Measurements from ENCODE around the gene SCAMP3.

DNA sequence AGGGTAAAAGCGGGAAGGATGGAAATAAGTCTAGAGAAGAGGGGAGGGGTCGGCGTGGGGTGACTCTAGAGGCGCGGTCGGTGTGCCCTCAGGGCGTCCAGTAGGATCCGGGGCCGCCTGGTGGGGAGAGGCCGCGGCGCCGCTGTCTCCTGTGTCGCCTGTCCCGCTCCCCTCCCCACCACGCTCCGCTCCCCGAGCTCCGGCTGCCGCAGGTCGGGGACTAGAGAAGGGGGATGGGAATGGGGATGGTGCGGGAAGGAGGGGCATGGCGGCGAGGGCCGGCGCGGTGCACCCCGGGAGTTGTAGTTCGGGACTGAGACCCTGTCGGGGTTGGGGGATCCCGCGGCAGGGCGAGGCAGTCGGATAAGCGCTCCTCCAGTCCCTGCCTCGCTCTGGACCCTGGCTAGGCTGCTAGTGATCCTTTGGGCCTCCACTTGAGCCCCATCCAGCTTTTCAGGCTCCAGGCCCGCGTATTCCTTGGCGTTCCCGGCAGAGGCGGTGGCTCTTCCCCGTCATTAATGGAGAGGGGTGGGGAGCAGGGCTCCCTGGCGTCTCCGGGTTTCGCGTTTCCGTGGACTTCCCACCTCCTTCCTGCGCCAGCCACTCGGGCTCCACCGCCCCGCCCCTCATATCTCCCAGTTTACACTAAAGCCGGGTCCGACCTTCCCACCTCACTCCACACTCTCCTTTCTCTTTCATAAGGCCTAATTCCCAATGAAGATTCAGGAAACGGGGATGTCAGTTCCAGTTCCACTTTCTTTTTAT, 6.7 kb downstream of the SCAMP3 start, which contains the start of gene ENTREP3:
- TF ChIP-seq TCF7L2 (IDR thresholded peaks at IDR 0.05; ENCODE audit: borderline replicate concordance, extremely low read depth, insufficient read depth, insufficient read length) (no peak), POLR2A (IDR thresholded peaks at IDR 0.05; ENCODE audit: borderline replicate concordance, extremely low read depth, insufficient read depth, insufficient read length) (no peak), EZH2 (IDR thresholded peaks at IDR 0.05) (no peak), SP1 (IDR thresholded peaks at IDR 0.05; ENCODE audit: low read depth) (no peak), EZH2phosphoT487 (IDR thresholded peaks at IDR 0.05; ENCODE audit: borderline replicate concordance) (no peak), POLR2AphosphoS5 (IDR thresholded peaks at IDR 0.05; ENCODE audit: low read depth, low read length) (peak; percentile 93), YY1 (IDR thresholded peaks at IDR 0.05; ENCODE audit: extremely low read depth, insufficient replicate concordance, low read depth, low read length) (peak; percentile 89), SIN3A (IDR thresholded peaks at IDR 0.05; ENCODE audit: low read depth) (no peak)
- TF ChIP-seq, protein P1, sequence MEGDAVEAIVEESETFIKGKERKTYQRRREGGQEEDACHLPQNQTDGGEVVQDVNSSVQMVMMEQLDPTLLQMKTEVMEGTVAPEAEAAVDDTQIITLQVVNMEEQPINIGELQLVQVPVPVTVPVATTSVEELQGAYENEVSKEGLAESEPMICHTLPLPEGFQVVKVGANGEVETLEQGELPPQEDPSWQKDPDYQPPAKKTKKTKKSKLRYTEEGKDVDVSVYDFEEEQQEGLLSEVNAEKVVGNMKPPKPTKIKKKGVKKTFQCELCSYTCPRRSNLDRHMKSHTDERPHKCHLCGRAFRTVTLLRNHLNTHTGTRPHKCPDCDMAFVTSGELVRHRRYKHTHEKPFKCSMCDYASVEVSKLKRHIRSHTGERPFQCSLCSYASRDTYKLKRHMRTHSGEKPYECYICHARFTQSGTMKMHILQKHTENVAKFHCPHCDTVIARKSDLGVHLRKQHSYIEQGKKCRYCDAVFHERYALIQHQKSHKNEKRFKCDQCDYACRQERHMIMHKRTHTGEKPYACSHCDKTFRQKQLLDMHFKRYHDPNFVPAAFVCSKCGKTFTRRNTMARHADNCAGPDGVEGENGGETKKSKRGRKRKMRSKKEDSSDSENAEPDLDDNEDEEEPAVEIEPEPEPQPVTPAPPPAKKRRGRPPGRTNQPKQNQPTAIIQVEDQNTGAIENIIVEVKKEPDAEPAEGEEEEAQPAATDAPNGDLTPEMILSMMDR (IDR thresholded peaks at IDR 0.05 in 2 of 3, conservative IDR thresholded peaks at IDR 0.05 in 1 of 3; ENCODE audit: borderline replicate concordance in 1 of 3, insufficient read depth in 1 of 3, low read depth in 2 of 3, low read length in 2 of 3), result 0 out of 6 replicates have a peak, but pooled peaks of 1 of the 3 experiments have one; percentile 10
- TF ChIP-seq, protein P2, sequence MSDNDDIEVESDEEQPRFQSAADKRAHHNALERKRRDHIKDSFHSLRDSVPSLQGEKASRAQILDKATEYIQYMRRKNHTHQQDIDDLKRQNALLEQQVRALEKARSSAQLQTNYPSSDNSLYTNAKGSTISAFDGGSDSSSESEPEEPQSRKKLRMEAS (IDR thresholded peaks at IDR 0.05), result no peak
- TF ChIP-seq, protein P3, sequence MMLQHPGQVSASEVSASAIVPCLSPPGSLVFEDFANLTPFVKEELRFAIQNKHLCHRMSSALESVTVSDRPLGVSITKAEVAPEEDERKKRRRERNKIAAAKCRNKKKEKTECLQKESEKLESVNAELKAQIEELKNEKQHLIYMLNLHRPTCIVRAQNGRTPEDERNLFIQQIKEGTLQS (IDR thresholded peaks at IDR 0.05), result no peak
- TF ChIP-seq, protein P4, sequence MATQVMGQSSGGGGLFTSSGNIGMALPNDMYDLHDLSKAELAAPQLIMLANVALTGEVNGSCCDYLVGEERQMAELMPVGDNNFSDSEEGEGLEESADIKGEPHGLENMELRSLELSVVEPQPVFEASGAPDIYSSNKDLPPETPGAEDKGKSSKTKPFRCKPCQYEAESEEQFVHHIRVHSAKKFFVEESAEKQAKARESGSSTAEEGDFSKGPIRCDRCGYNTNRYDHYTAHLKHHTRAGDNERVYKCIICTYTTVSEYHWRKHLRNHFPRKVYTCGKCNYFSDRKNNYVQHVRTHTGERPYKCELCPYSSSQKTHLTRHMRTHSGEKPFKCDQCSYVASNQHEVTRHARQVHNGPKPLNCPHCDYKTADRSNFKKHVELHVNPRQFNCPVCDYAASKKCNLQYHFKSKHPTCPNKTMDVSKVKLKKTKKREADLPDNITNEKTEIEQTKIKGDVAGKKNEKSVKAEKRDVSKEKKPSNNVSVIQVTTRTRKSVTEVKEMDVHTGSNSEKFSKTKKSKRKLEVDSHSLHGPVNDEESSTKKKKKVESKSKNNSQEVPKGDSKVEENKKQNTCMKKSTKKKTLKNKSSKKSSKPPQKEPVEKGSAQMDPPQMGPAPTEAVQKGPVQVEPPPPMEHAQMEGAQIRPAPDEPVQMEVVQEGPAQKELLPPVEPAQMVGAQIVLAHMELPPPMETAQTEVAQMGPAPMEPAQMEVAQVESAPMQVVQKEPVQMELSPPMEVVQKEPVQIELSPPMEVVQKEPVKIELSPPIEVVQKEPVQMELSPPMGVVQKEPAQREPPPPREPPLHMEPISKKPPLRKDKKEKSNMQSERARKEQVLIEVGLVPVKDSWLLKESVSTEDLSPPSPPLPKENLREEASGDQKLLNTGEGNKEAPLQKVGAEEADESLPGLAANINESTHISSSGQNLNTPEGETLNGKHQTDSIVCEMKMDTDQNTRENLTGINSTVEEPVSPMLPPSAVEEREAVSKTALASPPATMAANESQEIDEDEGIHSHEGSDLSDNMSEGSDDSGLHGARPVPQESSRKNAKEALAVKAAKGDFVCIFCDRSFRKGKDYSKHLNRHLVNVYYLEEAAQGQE (IDR thresholded peaks at IDR 0.05; ENCODE audit: low read depth), result no peak
